ENCODE measurements around the gene ATP13A3. TPM values are rescaled to one million over a fixed set of nuclear protein-coding genes. Genes with fewer than 3 reads are reported as not detected.

ATP13A3 gene
- total and polyA plus RNA-seq, 2 donors (not counting 1 experiment from before 2014, with no cell fraction given): 6.1 to 61.1 TPM

DNA sequence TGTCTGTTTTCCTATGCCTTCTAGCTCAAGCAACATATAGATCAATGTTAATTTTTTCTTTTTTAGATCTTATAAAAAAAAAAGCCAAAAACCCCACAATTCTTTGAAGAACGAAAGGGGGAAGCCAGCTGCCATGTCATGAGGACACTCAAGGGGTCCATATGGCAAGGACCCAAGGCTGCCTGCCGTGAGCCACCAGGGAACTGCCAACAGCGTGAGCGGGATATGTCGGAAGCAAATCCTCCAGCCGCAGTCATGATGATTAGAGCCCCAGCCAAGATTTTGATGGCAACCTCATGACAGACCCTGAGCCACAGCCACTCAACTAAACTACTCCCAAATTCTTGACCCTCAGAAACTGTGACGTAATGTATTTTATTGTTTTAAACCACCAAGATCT, 94.2 kb downstream of the ATP13A3 start:
- Histone ChIP-seq H3K4me3 (ENCODE audit: control extremely low read depth in 1 of 5, extremely low read depth in 1 of 5, insufficient read depth in 1 of 5, low read depth in 2 of 5, low read length in 4 of 5) (no peak overlapping the region), H3K4me2 (replicated peaks; ENCODE audit: low read depth, low read length, poor library complexity, severe bottlenecking) (no peak overlapping the region), H3K27me3 (replicated peaks in 1 of 4; ENCODE audit: control extremely low read depth in 1 of 4, control insufficient read depth in 3 of 4, insufficient read depth in 4 of 4, low read length in 3 of 4) (peaks cover 0 to 14% (median 4%) of the 10 kb centered on the region in 4 experiments), H2AFZ (ENCODE audit: insufficient read depth, low read depth, low read length, poor library complexity, severe bottlenecking) (no peak overlapping the region), H3K36me3 (replicated peaks in 1 of 2; ENCODE audit: control extremely low read depth in 1 of 2, control insufficient read depth in 1 of 2, extremely low read depth in 1 of 2, insufficient read depth in 2 of 2, low read length in 1 of 2) (no peaks in the 10 kb centered on the region), H3K9ac (ENCODE audit: low read length) (no peak overlapping the region), H3K9me3 (ENCODE audit: control extremely low read depth in 1 of 3, control insufficient read depth in 2 of 3, insufficient read depth in 1 of 3, low read length in 2 of 3) (peaks cover 1 to 5% (median 4%) of the 10 kb centered on the region in 3 donors), H3K4me1 (ENCODE audit: control insufficient read depth in 2 of 2, insufficient read depth in 2 of 2, low read length in 2 of 2) (peaks cover 13 to 14% of the 10 kb centered on the region in 2 donors), H3K27ac (ENCODE audit: low read length in 2 of 2) (no peak overlapping the region), H4K20me1 (ENCODE audit: control insufficient read depth, insufficient read depth, low read length, poor library complexity, severe bottlenecking) (no peaks in the 10 kb centered on the region), H3K79me2 (ENCODE audit: control insufficient read depth, insufficient read depth, low read length) (no peaks in the 10 kb centered on the region)
- POLR2A ChIA-PET: no interaction called here
- intact Hi-C loops (cut with micrococcal nuclease): no loop called here
- DNase-seq (no peak), ATAC-seq (ENCODE audit: low read depth) (no peak)
- CTCF ChIA-PET: interaction anchor here (0.6 to 1.8 kb wide), 3 partner anchors 10 to 21 kb away, joined by 3 to 6 read pairs (median 3); no protein-coding TSS in a partner anchor
- Mint-ChIP-seq H3K9me3 (ENCODE audit: insufficient read depth) (peaks cover 6% of the 10 kb centered on the region), H3K4me3 (no peak overlapping the region), H3K4me1 (peaks cover 17% of the 10 kb centered on the region), H3K27me3 (peaks cover 20% of the 10 kb centered on the region), H3K27ac (no peak overlapping the region)
- TF ChIP-seq, protein P1, sequence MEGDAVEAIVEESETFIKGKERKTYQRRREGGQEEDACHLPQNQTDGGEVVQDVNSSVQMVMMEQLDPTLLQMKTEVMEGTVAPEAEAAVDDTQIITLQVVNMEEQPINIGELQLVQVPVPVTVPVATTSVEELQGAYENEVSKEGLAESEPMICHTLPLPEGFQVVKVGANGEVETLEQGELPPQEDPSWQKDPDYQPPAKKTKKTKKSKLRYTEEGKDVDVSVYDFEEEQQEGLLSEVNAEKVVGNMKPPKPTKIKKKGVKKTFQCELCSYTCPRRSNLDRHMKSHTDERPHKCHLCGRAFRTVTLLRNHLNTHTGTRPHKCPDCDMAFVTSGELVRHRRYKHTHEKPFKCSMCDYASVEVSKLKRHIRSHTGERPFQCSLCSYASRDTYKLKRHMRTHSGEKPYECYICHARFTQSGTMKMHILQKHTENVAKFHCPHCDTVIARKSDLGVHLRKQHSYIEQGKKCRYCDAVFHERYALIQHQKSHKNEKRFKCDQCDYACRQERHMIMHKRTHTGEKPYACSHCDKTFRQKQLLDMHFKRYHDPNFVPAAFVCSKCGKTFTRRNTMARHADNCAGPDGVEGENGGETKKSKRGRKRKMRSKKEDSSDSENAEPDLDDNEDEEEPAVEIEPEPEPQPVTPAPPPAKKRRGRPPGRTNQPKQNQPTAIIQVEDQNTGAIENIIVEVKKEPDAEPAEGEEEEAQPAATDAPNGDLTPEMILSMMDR (IDR thresholded peaks at IDR 0.05): no peak
- TF ChIP-seq EZH2 (IDR thresholded peaks at IDR 0.05; ENCODE audit: borderline replicate concordance, insufficient read depth, low read depth, low read length, poor library complexity, severe bottlenecking): no peak
- 90% methylated on average over 6 of the region's 7 CpGs for WGBS (ENCODE audit: insufficient coverage)

DNA sequence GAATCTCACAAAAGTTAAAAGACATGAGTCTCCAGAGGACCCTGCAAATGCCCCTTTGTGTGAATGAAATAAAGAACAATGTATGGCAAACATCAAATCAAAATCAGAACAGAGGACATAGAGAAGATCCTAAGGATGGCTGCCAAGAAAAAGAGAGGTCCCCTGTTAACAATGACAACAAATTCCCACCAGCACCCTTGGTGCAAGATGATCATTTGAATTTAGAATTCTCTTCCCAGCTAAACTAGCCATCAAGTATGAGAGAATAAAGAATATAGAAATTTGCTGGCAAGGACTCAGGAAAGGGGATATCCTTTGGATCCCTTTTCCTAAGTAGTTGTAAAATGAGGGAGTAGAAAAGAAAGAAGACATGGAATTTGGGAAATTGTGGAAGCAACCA, 96.0 kb downstream of the ATP13A3 start:
- Mint-ChIP-seq H3K27me3 (peaks cover 23% of the 10 kb centered on the region), H3K9me3 (ENCODE audit: insufficient read depth) (peaks cover 6% of the 10 kb centered on the region), H3K4me3 (no peak overlapping the region), H3K27ac (no peak overlapping the region), H3K4me1 (peaks cover 3% of the 10 kb centered on the region)
- H2AFZ ChIP-seq (ENCODE audit: insufficient read depth, low read depth, low read length, poor library complexity, severe bottlenecking): no peak overlapping the region
- TF ChIP-seq EZH2 (IDR thresholded peaks at IDR 0.05; ENCODE audit: borderline replicate concordance, insufficient read depth, low read depth, low read length, poor library complexity, severe bottlenecking): no peak
- TF ChIP-seq, protein P1 (IDR thresholded peaks at IDR 0.05): no peak
- H3K27me3 ChIP-seq (replicated peaks in 1 of 4; ENCODE audit: control extremely low read depth in 1 of 4, control insufficient read depth in 3 of 4, insufficient read depth in 4 of 4, low read length in 3 of 4): peaks cover 0 to 9% (median 5%) of the 10 kb centered on the region in 4 experiments
- no peaks in the 10 kb centered on the region for H3K79me2 ChIP-seq (ENCODE audit: control insufficient read depth, insufficient read depth, low read length)
- H3K27ac ChIP-seq (ENCODE audit: low read length in 2 of 2): no peak overlapping the region
- H3K36me3 ChIP-seq (replicated peaks in 1 of 2; ENCODE audit: control extremely low read depth in 1 of 2, control insufficient read depth in 1 of 2, extremely low read depth in 1 of 2, insufficient read depth in 2 of 2, low read length in 1 of 2): no peaks in the 10 kb centered on the region
- H3K4me1 ChIP-seq (ENCODE audit: control insufficient read depth in 2 of 2, insufficient read depth in 2 of 2, low read length in 2 of 2): no peaks in the 10 kb centered on the region
- peaks cover 1 to 5% (median 4%) of the 10 kb centered on the region in 3 donors for H3K9me3 ChIP-seq (ENCODE audit: control extremely low read depth in 1 of 3, control insufficient read depth in 2 of 3, insufficient read depth in 1 of 3, low read length in 2 of 3)
- no peak for ATAC-seq (ENCODE audit: low read depth)
- H4K20me1 ChIP-seq (ENCODE audit: control insufficient read depth, insufficient read depth, low read length, poor library complexity, severe bottlenecking): no peaks in the 10 kb centered on the region
- ChIA-PET CTCF (interaction anchor here (1.8 kb wide), 1 partner anchor 13 kb away, joined by 6 read pairs; no protein-coding TSS in a partner anchor), POLR2A (no interaction called here)
- no peak for DNase-seq
- no peak overlapping the region for H3K9ac ChIP-seq (ENCODE audit: low read length)
- no peak overlapping the region for H3K4me3 ChIP-seq (ENCODE audit: control extremely low read depth in 1 of 5, extremely low read depth in 1 of 5, insufficient read depth in 1 of 5, low read depth in 2 of 5, low read length in 4 of 5)
- no peak overlapping the region for H3K4me2 ChIP-seq (replicated peaks; ENCODE audit: low read depth, low read length, poor library complexity, severe bottlenecking)
- intact Hi-C loops (cut with micrococcal nuclease): no loop called here

Data from B cell (primary cell).